AG10803 (cell line): ENCODE results near the gene LRRN2.

Experiments used
- DNase-seq: peaks from one replicate; pipeline ENCODE4 v3.0.0; 2010; ENCODE audit warnings: low read depth
- H3K4me3 ChIP-seq: 2 replicates; pipeline ENCODE4 v1.5.1; 2011; ENCODE audit warnings: mild to moderate bottlenecking, low read length, control low read depth
- TF ChIP-seq, protein P1 (sequence below): conservative IDR thresholded peaks from 2 replicates; pipeline ENCODE4 v1.5.1; 2011; ENCODE audit warnings: mild to moderate bottlenecking, low read length, control low read depth, inconsistent platforms

LRRN2 gene

DNA sequence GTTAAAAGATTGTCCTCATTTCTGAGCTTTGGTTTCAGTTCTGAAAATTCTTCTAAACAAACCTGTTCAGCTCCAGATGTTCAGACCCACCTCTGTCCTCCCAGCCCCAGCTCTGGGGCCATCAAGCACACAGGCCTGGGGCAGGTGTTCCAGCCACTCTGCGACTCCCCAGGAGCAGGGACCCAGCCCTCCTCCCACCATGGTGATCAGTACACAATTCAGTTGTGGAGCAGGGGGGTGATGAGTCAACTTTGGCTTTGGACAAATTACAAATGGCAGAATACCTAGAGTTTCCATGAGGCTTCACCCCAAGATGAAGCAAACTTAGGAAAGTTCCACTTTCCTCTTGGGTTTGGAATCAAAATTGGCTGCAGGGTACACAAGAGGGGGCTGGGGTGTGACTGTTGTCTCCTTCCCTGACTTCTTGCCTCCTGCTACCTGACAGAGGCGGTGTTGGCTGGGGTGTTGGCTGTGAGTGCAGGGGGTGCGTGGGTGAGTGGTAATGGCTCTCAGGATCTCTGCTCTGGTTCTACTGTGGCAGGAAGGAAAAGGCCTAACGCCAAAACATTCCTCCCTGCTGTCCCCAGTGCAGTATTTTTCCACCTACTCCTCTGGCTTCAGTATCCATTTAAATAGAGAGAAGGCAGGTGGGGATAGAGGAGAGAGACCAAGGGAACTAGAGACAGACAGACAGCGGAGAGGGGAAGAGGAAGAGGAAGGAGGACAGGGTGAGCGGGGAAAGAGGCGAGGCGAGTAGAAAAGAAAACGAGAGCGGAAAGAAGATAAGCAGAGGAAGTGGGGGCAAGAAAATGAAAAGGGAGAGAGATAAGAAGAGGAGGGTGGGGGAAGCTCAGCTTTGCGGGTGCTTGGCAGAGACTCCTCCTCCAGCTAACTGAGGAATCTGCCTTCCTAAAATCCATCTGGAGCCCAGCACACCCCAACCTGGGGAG lies 20.6 kb upstream of the LRRN2 start:
- TF ChIP-seq, protein P1, sequence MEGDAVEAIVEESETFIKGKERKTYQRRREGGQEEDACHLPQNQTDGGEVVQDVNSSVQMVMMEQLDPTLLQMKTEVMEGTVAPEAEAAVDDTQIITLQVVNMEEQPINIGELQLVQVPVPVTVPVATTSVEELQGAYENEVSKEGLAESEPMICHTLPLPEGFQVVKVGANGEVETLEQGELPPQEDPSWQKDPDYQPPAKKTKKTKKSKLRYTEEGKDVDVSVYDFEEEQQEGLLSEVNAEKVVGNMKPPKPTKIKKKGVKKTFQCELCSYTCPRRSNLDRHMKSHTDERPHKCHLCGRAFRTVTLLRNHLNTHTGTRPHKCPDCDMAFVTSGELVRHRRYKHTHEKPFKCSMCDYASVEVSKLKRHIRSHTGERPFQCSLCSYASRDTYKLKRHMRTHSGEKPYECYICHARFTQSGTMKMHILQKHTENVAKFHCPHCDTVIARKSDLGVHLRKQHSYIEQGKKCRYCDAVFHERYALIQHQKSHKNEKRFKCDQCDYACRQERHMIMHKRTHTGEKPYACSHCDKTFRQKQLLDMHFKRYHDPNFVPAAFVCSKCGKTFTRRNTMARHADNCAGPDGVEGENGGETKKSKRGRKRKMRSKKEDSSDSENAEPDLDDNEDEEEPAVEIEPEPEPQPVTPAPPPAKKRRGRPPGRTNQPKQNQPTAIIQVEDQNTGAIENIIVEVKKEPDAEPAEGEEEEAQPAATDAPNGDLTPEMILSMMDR = no peak
- H3K4me3 ChIP-seq = no peak overlapping the region
- DNase-seq = no peak

DNA sequence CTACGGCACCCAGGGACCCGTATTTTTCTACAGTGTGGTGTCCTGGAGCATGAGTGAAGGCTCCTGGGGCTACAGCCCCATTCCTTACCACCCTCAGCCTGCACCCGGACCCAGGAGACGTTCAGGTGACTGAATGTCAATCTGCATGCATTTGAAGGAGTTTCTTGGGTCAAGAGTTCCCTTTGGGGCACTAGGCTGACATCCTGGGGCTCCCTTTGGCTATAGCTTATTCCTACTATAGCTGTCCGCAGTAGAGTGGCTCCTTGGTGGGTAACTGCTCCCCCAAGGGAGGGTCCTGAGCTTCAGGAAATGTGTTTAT lies 19.9 kb upstream of the LRRN2 start:
- TF ChIP-seq, protein P1 = no peak
- H3K4me3 ChIP-seq = no peak overlapping the region

DNA sequence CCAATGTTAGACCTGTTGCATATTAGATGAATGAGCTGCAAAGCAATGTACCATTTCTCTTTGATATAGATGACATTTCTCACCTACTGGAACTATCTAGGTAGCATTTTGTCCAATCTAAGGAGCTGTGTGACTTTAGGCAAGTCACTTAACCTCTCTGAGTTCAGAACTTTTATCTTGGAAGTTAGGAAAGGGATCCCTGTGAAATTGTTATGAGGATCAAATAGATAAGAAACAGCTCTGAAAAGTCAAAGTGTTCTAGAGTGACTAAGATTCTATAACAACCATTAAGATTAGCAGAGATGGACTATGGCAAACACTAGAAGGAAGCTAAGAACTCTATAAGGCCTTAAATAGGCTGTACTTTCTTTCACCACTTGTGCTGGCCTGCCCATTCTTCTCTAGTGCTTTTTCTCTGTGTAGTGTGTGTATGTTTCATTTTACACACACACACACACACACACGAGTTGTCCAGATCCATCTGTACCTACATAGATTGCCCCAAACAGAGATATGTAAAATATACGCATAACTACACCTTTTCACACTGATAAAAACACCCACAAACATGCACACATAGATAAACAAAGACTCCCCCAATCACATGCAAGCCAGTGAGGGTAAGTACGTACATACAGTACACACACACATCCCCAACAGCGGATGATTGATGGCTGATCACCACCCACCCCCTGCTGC lies 19.4 kb upstream of the LRRN2 start:
- TF ChIP-seq, protein P1 = no peak
- no peak overlapping the region for H3K4me3 ChIP-seq
- DNase-seq = no peak

More for the DNA sequence above, 19.9 kb upstream of the LRRN2 start:
- no peak for DNase-seq

DNA sequence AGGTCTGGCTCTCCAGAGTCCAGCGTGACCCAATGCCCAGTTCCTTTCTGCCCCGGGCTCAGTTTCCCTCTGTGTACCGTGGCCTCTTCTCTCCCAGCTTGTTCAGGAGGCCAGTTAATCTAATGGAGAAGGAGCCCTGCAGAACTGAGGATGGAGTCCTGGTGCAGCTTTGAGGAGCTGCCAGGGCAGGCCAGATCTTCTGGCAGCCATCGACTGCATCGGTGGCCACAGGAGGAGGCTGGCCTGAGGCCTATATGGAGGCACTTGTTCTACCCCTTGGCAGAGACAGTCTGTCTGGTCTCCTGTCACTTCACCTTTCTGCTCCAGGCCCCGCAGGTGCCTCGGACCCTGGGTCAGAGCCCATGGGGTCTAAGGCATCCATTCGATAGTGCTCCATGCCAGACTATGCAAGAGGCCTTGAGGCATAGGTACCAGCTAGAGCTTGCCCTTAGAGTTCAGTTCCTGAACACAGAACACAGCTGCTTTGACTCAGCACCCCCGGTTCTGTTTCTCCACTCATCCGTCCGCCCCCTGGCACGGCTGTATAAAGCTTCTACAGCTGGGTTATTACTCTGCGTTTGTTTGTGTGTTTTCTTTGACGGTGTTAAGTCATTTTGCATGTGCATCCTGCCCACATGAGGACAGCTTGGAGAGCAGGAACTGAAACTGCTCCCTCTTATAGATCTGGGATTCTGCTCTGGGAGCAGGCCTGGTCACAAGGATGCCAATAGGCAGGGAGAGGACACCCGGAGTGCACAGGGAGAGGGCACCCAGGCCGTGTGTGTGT lies 18.5 kb upstream of the LRRN2 start:
- TF ChIP-seq, protein P1 = no peak
- DNase-seq = no peak
- H3K4me3 ChIP-seq = no peak overlapping the region

DNA sequence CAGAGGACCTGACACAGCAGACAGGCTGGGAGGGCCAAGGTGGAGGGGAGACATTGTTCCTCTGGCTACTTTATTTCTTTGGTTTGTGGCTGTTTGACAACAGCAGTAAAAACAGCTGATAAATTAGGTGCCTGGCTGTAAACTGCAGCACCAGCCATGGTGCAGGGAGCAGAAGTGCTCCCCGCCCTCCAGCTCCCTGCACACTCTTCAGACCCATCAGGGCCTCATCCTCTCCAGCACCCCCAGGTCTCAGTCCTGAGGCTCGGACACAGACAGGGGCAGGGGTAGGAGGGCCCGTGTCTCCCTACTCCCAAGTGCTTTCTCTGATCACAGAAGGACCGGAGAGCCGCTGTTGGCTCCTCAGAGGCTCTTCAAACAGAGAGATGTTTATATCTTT lies 17.7 kb upstream of the LRRN2 start:
- no peak for DNase-seq
- no peak overlapping the region for H3K4me3 ChIP-seq
- TF ChIP-seq, protein P1 = no peak

DNA sequence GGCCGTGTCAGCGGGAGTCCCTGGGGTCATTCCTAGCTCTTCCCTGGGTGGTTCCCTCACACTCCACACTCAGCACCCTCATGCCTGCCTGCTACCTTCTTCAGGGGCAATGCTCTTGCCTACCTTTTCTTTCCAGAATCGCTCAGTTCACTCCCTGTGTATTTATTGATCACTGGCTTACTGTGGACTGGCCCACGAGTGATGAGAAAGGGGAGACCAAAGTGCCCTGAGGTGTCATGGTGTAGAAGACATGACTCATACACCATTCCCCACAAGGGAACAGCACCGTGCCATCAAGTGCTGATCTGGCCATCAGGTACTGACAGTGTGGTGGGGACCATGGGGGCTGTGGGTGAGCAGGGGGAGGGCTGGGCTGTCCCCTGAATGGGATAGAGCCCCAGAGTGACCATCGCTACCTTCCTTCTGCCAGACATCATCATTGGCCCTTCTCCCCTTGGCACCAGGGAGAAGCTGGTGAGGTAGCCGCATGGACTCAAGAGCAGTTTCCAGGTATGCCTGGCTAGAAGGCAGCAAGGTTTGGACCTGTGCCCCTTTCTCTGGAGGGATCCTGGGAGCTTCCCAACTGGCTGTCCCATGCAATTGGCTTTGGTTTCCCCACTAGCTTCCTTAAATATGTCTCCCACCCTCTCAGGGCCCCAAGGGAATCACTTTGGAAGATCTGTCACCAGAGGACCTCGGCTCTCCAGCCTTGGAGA lies 17.2 kb upstream of the LRRN2 start:
- H3K4me3 ChIP-seq = no peak overlapping the region
- no peak for DNase-seq
- TF ChIP-seq, protein P1 = no peak
